Activated gamma-delta T cell (primary cell): ENCODE data around the gene CRYGA.
"Not testable (repeated sequence)": the region's sequence is repeated elsewhere in the genome, so short reads cannot be mapped to it uniquely, and the experiment has no call there.

Source experiments
- DNase-seq: peaks from one replicate; lab custom pipeline; 2025; lab: John Stamatoyannopoulos, UW

Gene CRYGA

GRCh38 chr2:208164951-208165755 lies 1.8 kb upstream of the CRYGA start:
- DNase-seq, result no peak

GRCh38 chr2:208156439-208156838 lies 7.0 kb downstream of the CRYGA start:
- no peak for DNase-seq

- no peak for DNase-seq
Measured at GRCh38 chr2:208153156-208153555, 10.2 kb downstream of the CRYGA start.

- DNase-seq, result no peak
Measured at GRCh38 chr2:208150956-208151355, 12.4 kb downstream of the CRYGA start.

- DNase-seq, result no peak
Measured at GRCh38 chr2:208150094-208150493, 13.3 kb downstream of the CRYGA start.

- DNase-seq, result no peak
Measured at GRCh38 chr2:208148803-208149202, 14.6 kb downstream of the CRYGA start.

- no peak for DNase-seq
Measured at GRCh38 chr2:208147759-208148158, 15.6 kb downstream of the CRYGA start.

- no peak for DNase-seq
Measured at GRCh38 chr2:208147008-208147407, 16.4 kb downstream of the CRYGA start.

GRCh38 chr2:208146006-208146405 lies 17.4 kb downstream of the CRYGA start, which contains the start of gene CRYGB:
TSS of gene CRYGB (minus strand) at chr2:208146158. CDS start at chr2:208146120, 38 bp downstream.
- no peak for DNase-seq

GRCh38 chr2:208142925-208143799 lies 20.2 kb downstream of the CRYGA start:
- no peak for DNase-seq

GRCh38 chr2:208142240-208142924 lies 21.0 kb downstream of the CRYGA start:
- DNase-seq, result no peak

GRCh38 chr2:208139447-208139846 lies 23.9 kb downstream of the CRYGA start:
- no peak for DNase-seq

- DNase-seq, result not testable (repeated sequence)
Measured at GRCh38 chr2:208138334-208138733, 25.1 kb downstream of the CRYGA start.

- no peak for DNase-seq
Measured at GRCh38 chr2:208136716-208137094, 26.7 kb downstream of the CRYGA start.

GRCh38 chr2:208135794-208136715 lies 27.3 kb downstream of the CRYGA start:
- no peak for DNase-seq

GRCh38 chr2:208134928-208135586 lies 28.3 kb downstream of the CRYGA start:
- DNase-seq, result no peak

GRCh38 chr2:208130712-208131110 lies 32.7 kb downstream of the CRYGA start:
- DNase-seq, result no peak

- DNase-seq, result no peak
Measured at GRCh38 chr2:208129744-208130711, 33.4 kb downstream of the CRYGA start, which contains the start of gene CRYGC. TSS of gene CRYGC (minus strand) at chr2:208129828. CDS start at chr2:208129792, 36 bp downstream.

GRCh38 chr2:208128136-208128535 lies 35.3 kb downstream of the CRYGA start:
- no peak for DNase-seq
